ENCODE measurements around the gene FERD3L.

DNA sequence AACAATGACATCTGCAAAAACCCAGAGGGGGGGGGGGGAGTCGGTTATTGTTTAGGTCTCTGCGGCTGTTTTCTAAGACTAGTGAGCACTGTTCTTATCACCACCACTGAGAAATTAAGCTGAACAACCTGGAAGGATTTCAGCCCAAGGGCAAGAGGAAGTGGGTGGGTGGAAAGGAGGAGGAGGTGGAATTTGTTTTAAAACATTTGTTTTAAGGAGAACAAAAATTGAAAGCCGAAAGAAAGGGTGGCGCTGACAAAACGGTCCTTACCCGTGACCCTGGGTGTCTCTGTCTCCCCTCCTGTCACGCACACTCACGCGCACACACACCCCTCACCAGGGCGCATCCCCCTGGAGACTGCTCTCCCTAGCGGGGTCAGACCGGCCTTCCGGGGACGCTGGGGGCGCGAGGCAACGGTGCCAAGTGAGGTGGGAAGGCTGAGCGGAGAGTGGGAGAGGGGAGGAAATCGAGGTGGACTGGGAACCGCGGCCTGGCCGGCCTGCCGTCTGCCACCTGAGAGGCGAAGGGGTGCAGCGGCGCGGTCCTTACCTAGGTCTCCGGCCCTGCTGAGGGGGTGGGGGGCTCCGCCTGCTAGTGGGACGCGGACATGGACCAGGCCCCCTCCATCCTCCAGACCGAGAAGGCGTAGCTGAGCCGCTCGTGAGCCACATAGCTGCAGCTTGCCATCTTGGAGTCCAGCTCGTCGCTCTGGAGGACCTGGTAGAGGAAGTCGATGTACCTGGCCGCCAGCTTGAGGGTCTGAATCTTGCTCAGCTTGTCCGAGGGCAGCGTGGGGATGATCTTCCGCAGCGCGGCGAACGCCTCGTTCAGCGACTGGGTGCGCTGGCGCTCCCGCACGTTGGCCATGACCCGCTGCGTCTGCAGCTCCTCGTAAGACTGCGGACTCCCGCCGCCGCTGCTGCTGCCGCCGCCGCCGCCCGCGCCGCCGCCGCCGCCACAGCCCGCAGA, 28.8 kb downstream of the FERD3L start:
- TF ChIP-seq, protein P1, sequence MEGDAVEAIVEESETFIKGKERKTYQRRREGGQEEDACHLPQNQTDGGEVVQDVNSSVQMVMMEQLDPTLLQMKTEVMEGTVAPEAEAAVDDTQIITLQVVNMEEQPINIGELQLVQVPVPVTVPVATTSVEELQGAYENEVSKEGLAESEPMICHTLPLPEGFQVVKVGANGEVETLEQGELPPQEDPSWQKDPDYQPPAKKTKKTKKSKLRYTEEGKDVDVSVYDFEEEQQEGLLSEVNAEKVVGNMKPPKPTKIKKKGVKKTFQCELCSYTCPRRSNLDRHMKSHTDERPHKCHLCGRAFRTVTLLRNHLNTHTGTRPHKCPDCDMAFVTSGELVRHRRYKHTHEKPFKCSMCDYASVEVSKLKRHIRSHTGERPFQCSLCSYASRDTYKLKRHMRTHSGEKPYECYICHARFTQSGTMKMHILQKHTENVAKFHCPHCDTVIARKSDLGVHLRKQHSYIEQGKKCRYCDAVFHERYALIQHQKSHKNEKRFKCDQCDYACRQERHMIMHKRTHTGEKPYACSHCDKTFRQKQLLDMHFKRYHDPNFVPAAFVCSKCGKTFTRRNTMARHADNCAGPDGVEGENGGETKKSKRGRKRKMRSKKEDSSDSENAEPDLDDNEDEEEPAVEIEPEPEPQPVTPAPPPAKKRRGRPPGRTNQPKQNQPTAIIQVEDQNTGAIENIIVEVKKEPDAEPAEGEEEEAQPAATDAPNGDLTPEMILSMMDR (IDR thresholded peaks at IDR 0.05) = no peak
- TF ChIP-seq POLR2AphosphoS5 (IDR thresholded peaks at IDR 0.05) (no peak), POLR2A (IDR thresholded peaks at IDR 0.05; ENCODE audit: low read depth) (no peak), EP300 (IDR thresholded peaks at IDR 0.05) (no peak)
